Measurements from ENCODE around the gene GTF2IRD1. TPM values are rescaled to one million over a fixed set of nuclear protein-coding genes. Genes with fewer than 3 reads are reported as not detected.

GTF2IRD1 gene
- total and polyA plus RNA-seq, 9 of the 15 experiments (the other 6 are each of a cell fraction or from before 2014, with no cell fraction given) = 9.1 to 30.2 (median 14.0) TPM

DNA sequence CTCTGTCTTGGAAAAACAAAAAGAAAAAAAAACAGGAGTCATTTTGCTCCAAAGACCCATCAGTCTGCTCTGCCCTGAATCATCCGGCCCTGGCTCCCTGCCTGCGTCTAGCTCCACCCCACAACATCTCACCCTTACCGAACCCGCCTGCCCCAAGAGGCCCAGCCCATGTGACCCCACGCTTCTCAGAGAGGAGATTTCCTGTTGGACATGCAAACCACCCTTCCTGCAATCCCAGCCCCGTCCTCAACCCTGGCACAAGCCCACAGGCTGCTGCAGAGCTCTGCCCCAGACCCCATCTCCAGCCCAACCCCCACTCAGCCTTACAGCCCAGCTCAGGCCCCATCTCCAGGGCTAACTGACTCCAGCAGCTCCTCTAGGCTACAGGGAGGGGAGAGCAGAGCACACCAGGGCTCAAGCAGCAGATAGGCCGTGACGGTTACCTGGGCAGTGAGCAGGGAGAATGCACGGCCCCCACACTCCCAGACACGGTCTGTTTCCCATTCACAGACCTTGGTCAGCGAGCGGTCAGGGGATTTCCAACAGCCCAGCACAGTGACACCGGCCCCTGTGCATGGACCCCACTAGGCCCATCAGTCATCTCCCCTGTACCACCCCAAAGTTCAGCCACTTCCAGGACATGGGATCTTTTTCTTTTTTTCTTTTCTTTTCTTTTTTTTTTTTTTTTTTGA lies 133.9 kb downstream of the GTF2IRD1 start (continued):
- TF ChIP-seq, protein P1, sequence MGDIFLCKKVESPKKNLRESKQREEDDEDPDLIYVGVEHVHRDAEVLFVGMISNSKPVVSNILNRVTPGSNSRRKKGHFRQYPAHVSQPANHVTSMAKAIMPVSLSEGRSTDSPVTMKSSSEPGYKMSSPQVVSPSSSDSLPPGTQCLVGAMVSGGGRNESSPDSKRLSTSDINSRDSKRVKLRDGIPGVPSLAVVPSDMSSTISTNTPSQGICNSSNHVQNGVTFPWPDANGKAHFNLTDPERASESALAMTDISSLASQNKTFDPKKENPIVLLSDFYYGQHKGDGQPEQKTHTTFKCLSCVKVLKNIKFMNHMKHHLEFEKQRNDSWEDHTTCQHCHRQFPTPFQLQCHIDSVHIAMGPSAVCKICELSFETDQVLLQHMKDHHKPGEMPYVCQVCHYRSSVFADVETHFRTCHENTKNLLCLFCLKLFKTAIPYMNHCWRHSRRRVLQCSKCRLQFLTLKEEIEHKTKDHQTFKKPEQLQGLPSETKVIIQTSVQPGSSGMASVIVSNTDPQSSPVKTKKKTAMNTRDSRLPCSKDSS (IDR thresholded peaks at IDR 0.05; ENCODE audit: low read depth, partially characterized antibody) = no peak
- no peak for TF ChIP-seq NR2C2 (CRISPR knock-in tag; IDR thresholded peaks at IDR 0.05)
- peak; percentile 83 for TF ChIP-seq NR2C2 (tag; IDR thresholded peaks at IDR 0.05)
- TF ChIP-seq CCNT2 (IDR thresholded peaks at IDR 0.05; ENCODE audit: borderline replicate concordance, extremely low read depth, insufficient read length, low read depth, low read length) = peak; percentile 14
- TF ChIP-seq MECOM (CRISPR knock-in tag; IDR thresholded peaks at IDR 0.05) = no peak
- peak; percentile 74 for TF ChIP-seq ZNF384 (IDR thresholded peaks at IDR 0.05; ENCODE audit: low read depth, low read length)
- peak in 1 of 2 experiments; percentile 33; a peak in 1 of 4 replicates for TF ChIP-seq NRF1 (conservative IDR thresholded peaks at IDR 0.05 in 1 of 2, IDR thresholded peaks at IDR 0.05 in 1 of 2)
- 0 out of 2 replicates have a peak, but pooled peaks have one; percentile 32 for TF ChIP-seq SMARCE1 (IDR thresholded peaks at IDR 0.05)
- TF ChIP-seq MAFG (tag; conservative IDR thresholded peaks at IDR 0.05) = peak; percentile 43; the same call in 1 of the 2 replicates
- no peak for TF ChIP-seq SMARCA5 (IDR thresholded peaks at IDR 0.05)
- peak; percentile 42 for TF ChIP-seq ZNF316 (IDR thresholded peaks at IDR 0.05)
- TF ChIP-seq, protein P2, sequence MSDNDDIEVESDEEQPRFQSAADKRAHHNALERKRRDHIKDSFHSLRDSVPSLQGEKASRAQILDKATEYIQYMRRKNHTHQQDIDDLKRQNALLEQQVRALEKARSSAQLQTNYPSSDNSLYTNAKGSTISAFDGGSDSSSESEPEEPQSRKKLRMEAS (CRISPR knock-in tag; IDR thresholded peaks at IDR 0.05) = 0 out of 2 replicates have a peak, but pooled peaks have one; percentile 19
- 0 out of 2 replicates have a peak, but pooled peaks have one; percentile 23 for TF ChIP-seq RBFOX2 (IDR thresholded peaks at IDR 0.05; ENCODE audit: low read depth, low read length)
- TF ChIP-seq JUND (IDR thresholded peaks at IDR 0.05; ENCODE audit: borderline replicate concordance, low read depth, low read length) = peak; percentile 44; the same call in 1 of the 2 replicates
- peak; percentile 15; the same call in 1 of the 3 replicates for TF ChIP-seq JUND (tag; IDR thresholded peaks at IDR 0.05; ENCODE audit: borderline replicate concordance, low read depth, low read length)
- TF ChIP-seq NFE2 (IDR thresholded peaks at IDR 0.05; ENCODE audit: low read depth) = peak; percentile 73
- TF ChIP-seq, protein P3, sequence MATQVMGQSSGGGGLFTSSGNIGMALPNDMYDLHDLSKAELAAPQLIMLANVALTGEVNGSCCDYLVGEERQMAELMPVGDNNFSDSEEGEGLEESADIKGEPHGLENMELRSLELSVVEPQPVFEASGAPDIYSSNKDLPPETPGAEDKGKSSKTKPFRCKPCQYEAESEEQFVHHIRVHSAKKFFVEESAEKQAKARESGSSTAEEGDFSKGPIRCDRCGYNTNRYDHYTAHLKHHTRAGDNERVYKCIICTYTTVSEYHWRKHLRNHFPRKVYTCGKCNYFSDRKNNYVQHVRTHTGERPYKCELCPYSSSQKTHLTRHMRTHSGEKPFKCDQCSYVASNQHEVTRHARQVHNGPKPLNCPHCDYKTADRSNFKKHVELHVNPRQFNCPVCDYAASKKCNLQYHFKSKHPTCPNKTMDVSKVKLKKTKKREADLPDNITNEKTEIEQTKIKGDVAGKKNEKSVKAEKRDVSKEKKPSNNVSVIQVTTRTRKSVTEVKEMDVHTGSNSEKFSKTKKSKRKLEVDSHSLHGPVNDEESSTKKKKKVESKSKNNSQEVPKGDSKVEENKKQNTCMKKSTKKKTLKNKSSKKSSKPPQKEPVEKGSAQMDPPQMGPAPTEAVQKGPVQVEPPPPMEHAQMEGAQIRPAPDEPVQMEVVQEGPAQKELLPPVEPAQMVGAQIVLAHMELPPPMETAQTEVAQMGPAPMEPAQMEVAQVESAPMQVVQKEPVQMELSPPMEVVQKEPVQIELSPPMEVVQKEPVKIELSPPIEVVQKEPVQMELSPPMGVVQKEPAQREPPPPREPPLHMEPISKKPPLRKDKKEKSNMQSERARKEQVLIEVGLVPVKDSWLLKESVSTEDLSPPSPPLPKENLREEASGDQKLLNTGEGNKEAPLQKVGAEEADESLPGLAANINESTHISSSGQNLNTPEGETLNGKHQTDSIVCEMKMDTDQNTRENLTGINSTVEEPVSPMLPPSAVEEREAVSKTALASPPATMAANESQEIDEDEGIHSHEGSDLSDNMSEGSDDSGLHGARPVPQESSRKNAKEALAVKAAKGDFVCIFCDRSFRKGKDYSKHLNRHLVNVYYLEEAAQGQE (IDR thresholded peaks at IDR 0.05; ENCODE audit: borderline replicate concordance) = peak; percentile 52; the same call in 1 of the 2 replicates
- TF ChIP-seq, protein P3 (CRISPR knock-in tag; IDR thresholded peaks at IDR 0.05; ENCODE audit: low read depth) = no peak
